ENCODE measurements around the gene IL20. TPM values are rescaled to one million over a fixed set of nuclear protein-coding genes. Genes with fewer than 3 reads are reported as not detected.

Gene IL20
- total and polyA plus RNA-seq, 2 of the 13 experiments (the other 11 are each of a cell fraction or from before 2014, with no cell fraction given): 0.05 TPM; not detected in 1

- 3% methylated on average over 3 of the region's 3 CpGs for WGBS (ENCODE audit: low lambda C conversion rate)
- Histone ChIP-seq H3K4me1 (ENCODE audit: insufficient read depth, low read length) (no peaks in the 10 kb centered on the region), H3K27me3 (ENCODE audit: control insufficient read depth in 1 of 2, insufficient read depth in 2 of 2, low read length in 2 of 2) (no peaks in the 10 kb centered on the region; a peak in 1 of 5 replicates), H4K20me1 (ENCODE audit: insufficient read depth, low read length) (no peaks in the 10 kb centered on the region), H3K9me3 (ENCODE audit: low read length) (peaks cover 26% of the 10 kb centered on the region), H3K27ac (ENCODE audit: extremely low read length, insufficient read depth, low read length) (no peak overlapping the region), H3K4me3 (replicated peaks in 1 of 3; ENCODE audit: insufficient read depth in 1 of 3, low read depth in 2 of 3, low read length in 3 of 3) (no peak overlapping the region), H3K79me2 (ENCODE audit: insufficient read depth, low read length) (no peaks in the 10 kb centered on the region), H3K36me3 (replicated peaks in 1 of 2; ENCODE audit: control insufficient read depth in 1 of 2, insufficient read depth in 2 of 2, low read length in 2 of 2) (no peaks in the 10 kb centered on the region), H3K4me2 (ENCODE audit: low read depth, low read length) (no peak overlapping the region), H3K9ac (ENCODE audit: insufficient read depth, low read depth, low read length) (no peak overlapping the region), H2AFZ (ENCODE audit: low read length) (no peak overlapping the region)
- no peak for FAIRE-seq
- in situ Hi-C loops (cut with HindIII; ENCODE audit: extremely low pct_ligation_motif_present, low pct_unique_long_range_greater_than_20kb) (no loop called here), intact Hi-C loops (cut with micrococcal nuclease; ENCODE audit: unreplicated experiment) (no loop called here)
- CTCF ChIA-PET (ENCODE audit: low intra/inter-chr PET ratio, low total read pairs): no interaction called here
- TF ChIP-seq NFATC3 (CRISPR knock-in tag; IDR thresholded peaks at IDR 0.05): no peak
- no peak for TF ChIP-seq ZNF652 (CRISPR knock-in tag; IDR thresholded peaks at IDR 0.05; ENCODE audit: borderline replicate concordance, low read depth)
- no peak for TF ChIP-seq ARID4A (CRISPR knock-in tag; IDR thresholded peaks at IDR 0.05; ENCODE audit: borderline replicate concordance)
- TF ChIP-seq FOXK2 (IDR thresholded peaks at IDR 0.05): no peak
- no peak for TF ChIP-seq NFYC (CRISPR knock-in tag; IDR thresholded peaks at IDR 0.05)
- TF ChIP-seq, protein P1, sequence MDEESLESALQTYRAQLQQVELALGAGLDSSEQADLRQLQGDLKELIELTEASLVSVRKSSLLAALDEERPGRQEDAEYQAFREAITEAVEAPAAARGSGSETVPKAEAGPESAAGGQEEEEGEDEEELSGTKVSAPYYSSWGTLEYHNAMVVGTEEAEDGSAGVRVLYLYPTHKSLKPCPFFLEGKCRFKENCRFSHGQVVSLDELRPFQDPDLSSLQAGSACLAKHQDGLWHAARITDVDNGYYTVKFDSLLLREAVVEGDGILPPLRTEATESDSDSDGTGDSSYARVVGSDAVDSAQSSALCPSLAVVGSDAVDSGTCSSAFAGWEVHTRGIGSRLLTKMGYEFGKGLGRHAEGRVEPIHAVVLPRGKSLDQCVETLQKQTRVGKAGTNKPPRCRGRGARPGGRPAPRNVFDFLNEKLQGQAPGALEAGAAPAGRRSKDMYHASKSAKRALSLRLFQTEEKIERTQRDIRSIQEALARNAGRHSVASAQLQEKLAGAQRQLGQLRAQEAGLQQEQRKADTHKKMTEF (CRISPR knock-in tag; IDR thresholded peaks at IDR 0.05): no peak
- no peak for TF ChIP-seq HOXA9 (CRISPR knock-in tag; IDR thresholded peaks at IDR 0.05; ENCODE audit: borderline replicate concordance)
- no peak for TF ChIP-seq CENPX (CRISPR knock-in tag; IDR thresholded peaks at IDR 0.05)
- POLR2A ChIA-PET: no interaction called here
- BruUV-seq (replicated peaks): no TSS peak
- DNase-seq (ENCODE audit: low spot score): no peak
- ATAC-seq: no peak
These were observed 14.9 kb downstream of the IL20 start for GRCh38 chr1:206880314-206880713.
